HG03108 (cell line): Measurements from ENCODE around the gene RANBP2.
"Not testable (repeated sequence)": the region's sequence is repeated elsewhere in the genome, so short reads cannot be mapped to it uniquely, and the experiment has no call there.

Experiments used
- ATAC-seq: cut with Tn5 transposase; IDR thresholded peaks from one replicate; pipeline ENCODE4 v1.9.1; 2021; ENCODE audit warnings: moderate library complexity; ENCODE audit not compliant: unreplicated experiment

Gene RANBP2

GRCh38 chr2:108719149-108720044 is at the start of gene RANBP2:
Gene RANBP2, plus strand, starts transcription at chr2:108719482. Its CDS starts 125 bp downstream, at chr2:108719607.
- peak; percentile 97 for ATAC-seq

GRCh38 chr2:108670282-108670681 is 49.0 kb upstream of the RANBP2 start:
- ATAC-seq: not testable (repeated sequence)

- not testable (repeated sequence) for ATAC-seq
These were observed 47.0 kb upstream of the RANBP2 start for GRCh38 chr2:108672200-108672805.

GRCh38 chr2:108676522-108676921 is 42.8 kb upstream of the RANBP2 start:
- not testable (repeated sequence) for ATAC-seq

- ATAC-seq: not testable (repeated sequence)
These were observed 42.0 kb upstream of the RANBP2 start for GRCh38 chr2:108677239-108677744.

GRCh38 chr2:108678198-108678651 is 41.1 kb upstream of the RANBP2 start:
- ATAC-seq: not testable (repeated sequence)

- not testable (repeated sequence) for ATAC-seq
These were observed 38.5 kb upstream of the RANBP2 start for GRCh38 chr2:108680805-108681204.

GRCh38 chr2:108688818-108689756 is 30.2 kb upstream of the RANBP2 start:
- ATAC-seq: not testable (repeated sequence)

GRCh38 chr2:108690001-108690400 is 29.3 kb upstream of the RANBP2 start:
- peak; percentile 80 for ATAC-seq

GRCh38 chr2:108691447-108691846 is 27.8 kb upstream of the RANBP2 start:
- ATAC-seq: no peak

GRCh38 chr2:108701208-108701607 is 18.1 kb upstream of the RANBP2 start:
- no peak for ATAC-seq

GRCh38 chr2:108701806-108702205 is 17.5 kb upstream of the RANBP2 start:
- ATAC-seq: no peak

GRCh38 chr2:108704871-108705270 is 14.4 kb upstream of the RANBP2 start:
- no peak for ATAC-seq

- ATAC-seq: no peak
These were observed 12.0 kb upstream of the RANBP2 start for GRCh38 chr2:108707300-108707699.

- ATAC-seq: not testable (repeated sequence)
These were observed 2.3 kb upstream of the RANBP2 start for GRCh38 chr2:108716971-108717370.

- ATAC-seq: not testable (repeated sequence)
These were observed 6.8 kb downstream of the RANBP2 start for GRCh38 chr2:108726048-108726447.

GRCh38 chr2:108734656-108735055 is 15.4 kb downstream of the RANBP2 start:
- ATAC-seq: not testable (repeated sequence)

- not testable (repeated sequence) for ATAC-seq
These were observed 38.7 kb downstream of the RANBP2 start for GRCh38 chr2:108757973-108758372.

GRCh38 chr2:108762618-108763017 is 43.3 kb downstream of the RANBP2 start:
- not testable (repeated sequence) for ATAC-seq

GRCh38 chr2:108766671-108767070 is 47.4 kb downstream of the RANBP2 start:
- not testable (repeated sequence) for ATAC-seq
